IMR-90 (cell line): ENCODE data around the gene SPINT3. TPM values are rescaled to one million over a fixed set of nuclear protein-coding genes. Genes with fewer than 3 reads are reported as not detected.

Experiments
- ATAC-seq: fragments of 200-7000 bp; cut with Tn5 transposase; 2 replicates; pipeline ENCODE4 v1.9.1; 2020; ENCODE audit warnings: low read depth, mild to moderate bottlenecking, moderate library complexity
- BruUV-seq: library from RNA; stranded (reverse); fragments of 400-500 nt; replicated peaks from 2 replicates; lab custom pipeline; 2021; lab: Mats Ljungman, UMichigan
- CTCF ChIA-PET: fragments of 300-600 bp; formaldehyde crosslinking; extraction: SDS; loops from one replicate; lab custom pipeline; 2021; ENCODE audit warnings: antibody characterized with exemption; lab: Yijun Ruan, JAX
- POLR2A ChIA-PET: fragments of 300-600 bp; sonication (Branson Sonifier 250); formaldehyde crosslinking; loops from one replicate; lab custom pipeline; 2022; ENCODE audit warnings: antibody characterized with exemption; ENCODE audit not compliant: unreplicated experiment; lab: Charles Lee
- DNase-seq: peaks from one replicate; pipeline ENCODE4 v3.0.0; 2013
- H2AFZ ChIP-seq: replicated peaks from 2 replicates; pipeline ENCODE3; 2013; ENCODE audit warnings: low read length, mild to moderate bottlenecking; ENCODE audit not compliant: poor library complexity
- H2AK5ac ChIP-seq: 2 replicates; pipeline ENCODE4 v1.6.1; 2013; ENCODE audit warnings: low read depth, low read length, inconsistent platforms
- H2AK9ac ChIP-seq: replicated peaks from 2 replicates; pipeline ENCODE3; 2013; ENCODE audit warnings: mild to moderate bottlenecking, low read depth, low read length, moderate library complexity; ENCODE audit not compliant: poor library complexity
- H2BK120ac ChIP-seq: 2 replicates; pipeline ENCODE4 v1.6.1; 2013; ENCODE audit warnings: low read depth, low read length, inconsistent platforms
- H2BK15ac ChIP-seq: 3 replicates; pipeline ENCODE4 v1.6.1; 2013; ENCODE audit warnings: low read depth, low read length, inconsistent platforms
- H2BK20ac ChIP-seq: 2 replicates; pipeline ENCODE4 v1.6.1; 2013; ENCODE audit warnings: low read depth, mild to moderate bottlenecking, inconsistent platforms, low read length, moderate library complexity
- H2BK5ac ChIP-seq: 2 replicates; pipeline ENCODE4 v1.6.1; 2013; ENCODE audit warnings: mild to moderate bottlenecking, low read depth, low read length, inconsistent platforms; ENCODE audit not compliant: poor library complexity, severe bottlenecking
- H3K14ac ChIP-seq: replicated peaks from 2 replicates; pipeline ENCODE4 v1.6.1; 2013; ENCODE audit warnings: low read depth, low read length, inconsistent platforms
- H3K18ac ChIP-seq: 2 replicates; pipeline ENCODE4 v1.6.1; 2013; ENCODE audit warnings: low read depth, low read length, control low read depth
- H3K23ac ChIP-seq: 2 replicates; pipeline ENCODE4 v1.6.1; 2013; ENCODE audit warnings: low read depth, low read length, inconsistent platforms
- H3K27ac ChIP-seq: 2 replicates; pipeline ENCODE4 v1.5.1; 2013; ENCODE audit warnings: mild to moderate bottlenecking, control low read depth, low read length; ENCODE audit not compliant: insufficient read depth
- H3K27me3 ChIP-seq: 2 replicates; pipeline ENCODE4 v1.6.1; 2013; ENCODE audit warnings: low read length; ENCODE audit not compliant: control insufficient read depth, insufficient read depth
- H3K36me3 ChIP-seq: 2 replicates; pipeline ENCODE4 v1.6.1; 2013; ENCODE audit warnings: low read length, mixed read lengths; ENCODE audit not compliant: control insufficient read depth, insufficient read depth
- H3K4ac ChIP-seq: 2 replicates; pipeline ENCODE4 v1.6.1; 2013; ENCODE audit warnings: low read depth, low read length, inconsistent platforms
- H3K4me1 ChIP-seq: 2 replicates; pipeline ENCODE4 v1.6.1; 2013; ENCODE audit warnings: low read length, mixed read lengths; ENCODE audit not compliant: control insufficient read depth, insufficient read depth
- H3K4me2 ChIP-seq: 2 replicates; pipeline ENCODE4 v1.6.1; 2013; ENCODE audit warnings: low read depth, mild to moderate bottlenecking, control low read depth, low read length, moderate library complexity
- H3K4me3 ChIP-seq: 2 replicates; pipeline ENCODE4 v1.5.1; 2013; ENCODE audit warnings: low read depth, mild to moderate bottlenecking, control low read depth, low read length, moderate library complexity; ENCODE audit not compliant: insufficient read depth
- H3K56ac ChIP-seq: 2 replicates; pipeline ENCODE4 v1.6.1; 2013; ENCODE audit warnings: low read length, inconsistent platforms; ENCODE audit not compliant: insufficient read depth; ENCODE audit errors: extremely low read depth
- H3K79me1 ChIP-seq, 2 experiments: 2 replicates each; pipeline ENCODE4 v1.6.1; 2013; ENCODE audit warnings: low read length in 2 of 2, inconsistent platforms in 1 of 2, low read depth in 1 of 2
- H3K9ac ChIP-seq: 2 replicates; pipeline ENCODE4 v1.6.1; 2013; ENCODE audit warnings: low read depth, low read length, control low read depth
- H3K9me1 ChIP-seq: 2 replicates; pipeline ENCODE4 v1.6.1; 2013; ENCODE audit warnings: low read length, inconsistent platforms; ENCODE audit not compliant: insufficient read depth
- H3K9me3 ChIP-seq: 2 replicates; pipeline ENCODE4 v1.6.1; 2013; ENCODE audit warnings: low read length; ENCODE audit not compliant: control insufficient read depth, insufficient read depth
- H4K20me1 ChIP-seq: 2 replicates; pipeline ENCODE4 v1.6.1; 2013; ENCODE audit warnings: low read length, inconsistent platforms; ENCODE audit not compliant: insufficient read depth
- H4K5ac ChIP-seq: 2 replicates; pipeline ENCODE4 v1.6.1; 2013; ENCODE audit warnings: mild to moderate bottlenecking, low read depth, low read length, control low read depth
- H4K8ac ChIP-seq, 2 experiments: 2 replicates each; pipeline ENCODE4 v1.6.1; 2013; ENCODE audit warnings: low read depth in 2 of 2, low read length in 2 of 2, control low read depth in 1 of 2, inconsistent platforms in 1 of 2
- H4K91ac ChIP-seq: 2 replicates; pipeline ENCODE4 v1.6.1; 2013; ENCODE audit warnings: low read depth, low read length, inconsistent platforms; ENCODE audit not compliant: insufficient read depth
- MAZ ChIP-seq: IDR thresholded peaks from 2 replicates; pipeline ENCODE4 v1.6.1; 2012; ENCODE audit warnings: low read depth, mild to moderate bottlenecking, low read length, improper control_type of control experiment, moderate library complexity, borderline replicate concordance
- MXI1 ChIP-seq: IDR thresholded peaks from 2 replicates; pipeline ENCODE4 v1.6.1; 2012; ENCODE audit warnings: low read depth, mild to moderate bottlenecking, low read length, moderate library complexity, borderline replicate concordance
- WGBS, 2 experiments: methylation state at CpG; one replicate each; pipeline versions ENCODE4 v1.1.5 to v1.1.7; 2013; ENCODE audit warnings: missing lambda C conversion rate in 2 of 2; ENCODE audit not compliant: insufficient read length in 1 of 2; ENCODE audit errors: extremely low coverage in 2 of 2; 5-methylcytosine and 5-hydroxymethylcytosine counted together
- dilution Hi-C: fragments of 300-500 bp; cut with HindIII; formaldehyde crosslinking; loops from one replicate; pipeline ENCODE4 v1.14.3; 2018; ENCODE audit warnings: low sequenced_read_pairs; ENCODE audit not compliant: unreplicated experiment
- in situ Hi-C: fragments of 300-500 bp; cut with MboI; formaldehyde crosslinking; loops from 3 replicates; pipeline ENCODE4 v1.14.3; 2019; ENCODE audit warnings: low sequenced_read_pairs, inconsistent platforms, mixed read lengths
- intact Hi-C: fragments of 100-400 bp; cut with micrococcal nuclease; formaldehyde crosslinking; loops from 2 replicates; pipeline ENCODE4 v1.10.0; 2022
- polyA plus RNA-seq, 3 experiments: library from polyadenylated mRNA; depleted of rRNA; stranded (reverse); fragments of >200 nt; gene quantifications; 2 replicates each; pipeline ENCODE4 v1.2.3, GENCODE V29; 2012; ENCODE audit warnings: low replicate concordance in 1 of 3
- total RNA-seq: library from RNA; depleted of rRNA; stranded (reverse); fragments of >200 nt; gene quantifications from 2 replicates; pipeline ENCODE4 v1.2.3, GENCODE V29; 2012

SPINT3 gene
- total and polyA plus RNA-seq, 2 of the 4 experiments (the other 2 are of a cell fraction) = not detected

- no peaks in the 10 kb centered on the region for H3K4me1 ChIP-seq
- peaks cover 5% of the 10 kb centered on the region for H3K27me3 ChIP-seq
- BruUV-seq = no TSS peak
- no peak overlapping the region for H3K4ac ChIP-seq
- no peak overlapping the region for H4K5ac ChIP-seq
- no peak overlapping the region for H2BK120ac ChIP-seq
- ATAC-seq = no peak
- dilution Hi-C loops = no loop called here
- no peak overlapping the region for H4K91ac ChIP-seq
- in situ Hi-C loops = loop anchor here (25.0 kb wide), 1 partner anchor 214 kb away; no protein-coding TSS in a partner anchor
- ChIA-PET CTCF (no interaction called here), POLR2A (no interaction called here)
- H3K14ac ChIP-seq = no peak overlapping the region
- no peak overlapping the region for H3K23ac ChIP-seq
- no peak overlapping the region for H3K4me3 ChIP-seq
- H3K56ac ChIP-seq = no peak overlapping the region
- no peak overlapping the region for H3K4me2 ChIP-seq
- H2AFZ ChIP-seq = no peak overlapping the region
- H3K27ac ChIP-seq = no peak overlapping the region
- H2BK20ac ChIP-seq = no peak overlapping the region
- DNase-seq = no peak
- H2AK5ac ChIP-seq = no peak overlapping the region
- no peak overlapping the region for H2BK15ac ChIP-seq
- no peaks in the 10 kb centered on the region for H3K79me1 ChIP-seq
- H2BK5ac ChIP-seq = no peak overlapping the region
- intact Hi-C loops = loop anchor here (10.0 kb wide), 1 partner anchor 466 kb away; no protein-coding TSS in a partner anchor
- TF ChIP-seq MXI1 = no peak
- no peak for TF ChIP-seq MAZ
- H3K36me3 ChIP-seq = no peaks in the 10 kb centered on the region
- H3K18ac ChIP-seq = no peak overlapping the region
- no peak overlapping the region for H2AK9ac ChIP-seq
- 100% methylated on average over 2 of the region's 7 CpGs; no CpG with 5 or more reads in 1 of the 2 experiments for WGBS, 2 experiments
- H3K9me1 ChIP-seq = no peaks in the 10 kb centered on the region
- no peaks in the 10 kb centered on the region for H4K20me1 ChIP-seq
- H3K9ac ChIP-seq = no peak overlapping the region
- no peaks in the 10 kb centered on the region for H3K9me3 ChIP-seq
- H4K8ac ChIP-seq = no peak overlapping the region
Measured at GRCh38 chr20:45548410-45548809, 33.0 kb upstream of the SPINT3 start.
